Suprapubic skin (tissue), 4 donors: ENCODE data around the gene MEIS1.

Experiments used
- EP300 ChIP-seq: sonication (generic); formaldehyde crosslinking; IDR thresholded peaks from one replicate; pipeline ENCODE4 v1.6.1; 2017; ENCODE audit warnings: antibody characterized with exemption
- POLR2A ChIP-seq, 2 donors: fragments of 450-650 bp; IDR thresholded peaks; one replicate each; pipeline ENCODE4 v1.6.1; 2017; ENCODE audit warnings: antibody characterized with exemption in 2 of 2, mild to moderate bottlenecking in 2 of 2, moderate library complexity in 2 of 2
- POLR2AphosphoS5 ChIP-seq, 3 donors: sonication (generic); formaldehyde crosslinking; IDR thresholded peaks; one replicate each; pipeline ENCODE4 v1.6.1; 2017; ENCODE audit warnings: antibody characterized with exemption in 3 of 3
- TF ChIP-seq, protein P1 (sequence below), 2 donors: fragments of 200-600 bp in 1 of 2; fragments of 450-650 bp in 1 of 2; sonication (generic) in 1 of 2; IDR thresholded peaks; one replicate each; pipeline ENCODE4 v1.5.1; 2016 to 2019; ENCODE audit warnings: antibody characterized with exemption in 2 of 2, mild to moderate bottlenecking in 1 of 2, moderate library complexity in 1 of 2

- no peak for TF ChIP-seq POLR2A (IDR thresholded peaks at IDR 0.05)
- TF ChIP-seq, protein P1, sequence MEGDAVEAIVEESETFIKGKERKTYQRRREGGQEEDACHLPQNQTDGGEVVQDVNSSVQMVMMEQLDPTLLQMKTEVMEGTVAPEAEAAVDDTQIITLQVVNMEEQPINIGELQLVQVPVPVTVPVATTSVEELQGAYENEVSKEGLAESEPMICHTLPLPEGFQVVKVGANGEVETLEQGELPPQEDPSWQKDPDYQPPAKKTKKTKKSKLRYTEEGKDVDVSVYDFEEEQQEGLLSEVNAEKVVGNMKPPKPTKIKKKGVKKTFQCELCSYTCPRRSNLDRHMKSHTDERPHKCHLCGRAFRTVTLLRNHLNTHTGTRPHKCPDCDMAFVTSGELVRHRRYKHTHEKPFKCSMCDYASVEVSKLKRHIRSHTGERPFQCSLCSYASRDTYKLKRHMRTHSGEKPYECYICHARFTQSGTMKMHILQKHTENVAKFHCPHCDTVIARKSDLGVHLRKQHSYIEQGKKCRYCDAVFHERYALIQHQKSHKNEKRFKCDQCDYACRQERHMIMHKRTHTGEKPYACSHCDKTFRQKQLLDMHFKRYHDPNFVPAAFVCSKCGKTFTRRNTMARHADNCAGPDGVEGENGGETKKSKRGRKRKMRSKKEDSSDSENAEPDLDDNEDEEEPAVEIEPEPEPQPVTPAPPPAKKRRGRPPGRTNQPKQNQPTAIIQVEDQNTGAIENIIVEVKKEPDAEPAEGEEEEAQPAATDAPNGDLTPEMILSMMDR (IDR thresholded peaks at IDR 0.05): no peak
- TF ChIP-seq EP300: no peak
- TF ChIP-seq POLR2AphosphoS5 (IDR thresholded peaks at IDR 0.05): no peak
These were observed 26.2 kb downstream of the MEIS1 start for GRCh38 chr2:66461001-66461663.
